Retinal pigment epithelial cell (primary cell): ENCODE data around the gene MMEL1.
"Not testable (repeated sequence)": the region's sequence is repeated elsewhere in the genome, so short reads cannot be mapped to it uniquely, and the experiment has no call there.

Experiments used
- DNase-seq: peaks from one replicate; pipeline ENCODE4 v3.0.0-alpha.2; 2010; ENCODE audit warnings: low read depth
- H3K4me3 ChIP-seq: 2 replicates; pipeline ENCODE4 v1.5.1; 2011; ENCODE audit warnings: mild to moderate bottlenecking, low read length, control low read depth, moderate library complexity
- CTCF ChIP-seq: conservative IDR thresholded peaks from 2 replicates; pipeline ENCODE4 v1.5.1; 2011; ENCODE audit warnings: low read depth, low read length, control low read depth, inconsistent platforms

Gene MMEL1

GRCh38 chr1:2632561-2633361, at the start of gene MMEL1:
Gene MMEL1 (minus strand): TSS chr1:2633016. CDS start chr1:2629484, 3,532 bp downstream.
- no peak for DNase-seq
- no peak for TF ChIP-seq CTCF
- no peak within 1 kb of the TSS for H3K4me3 ChIP-seq

- not testable (repeated sequence) for DNase-seq, H3K4me3 ChIP-seq
Observed at GRCh38 chr1:2676726-2677125, 43.9 kb upstream of the MMEL1 start.

- not testable (repeated sequence) for H3K4me3 ChIP-seq
Observed at GRCh38 chr1:2671656-2672055, 38.8 kb upstream of the MMEL1 start.

GRCh38 chr1:2659806-2660205, 27.0 kb upstream of the MMEL1 start:
- not testable (repeated sequence) for DNase-seq, H3K4me3 ChIP-seq

More at GRCh38 chr1:2671656-2672055, 38.8 kb upstream of the MMEL1 start:
- not testable (repeated sequence) for DNase-seq

GRCh38 chr1:2657909-2658308, 25.1 kb upstream of the MMEL1 start:
- DNase-seq, H3K4me3 ChIP-seq: not testable (repeated sequence)

GRCh38 chr1:2657124-2657523, 24.3 kb upstream of the MMEL1 start:
- not testable (repeated sequence) for H3K4me3 ChIP-seq, DNase-seq

GRCh38 chr1:2655598-2656434, 23.0 kb upstream of the MMEL1 start:
- DNase-seq = not testable (repeated sequence)

GRCh38 chr1:2654443-2654948, 21.7 kb upstream of the MMEL1 start:
- not testable (repeated sequence) for H3K4me3 ChIP-seq

More at GRCh38 chr1:2655598-2656434, 23.0 kb upstream of the MMEL1 start:
- H3K4me3 ChIP-seq = not testable (repeated sequence)

GRCh38 chr1:2653741-2654442, 21.1 kb upstream of the MMEL1 start:
- not testable (repeated sequence) for DNase-seq, H3K4me3 ChIP-seq

More at GRCh38 chr1:2654443-2654948, 21.7 kb upstream of the MMEL1 start:
- DNase-seq = not testable (repeated sequence)

GRCh38 chr1:2652926-2653571, 20.2 kb upstream of the MMEL1 start:
- H3K4me3 ChIP-seq, DNase-seq: not testable (repeated sequence)

- not testable (repeated sequence) for DNase-seq, H3K4me3 ChIP-seq
Observed at GRCh38 chr1:2652152-2652925, 19.5 kb upstream of the MMEL1 start.
